HG02840 (cell line): Measurements from ENCODE around the gene FOXA3.
"Not testable (repeated sequence)": the region's sequence is repeated elsewhere in the genome, so short reads cannot be mapped to it uniquely, and the experiment has no call there.

Experiments used
- ATAC-seq: cut with Tn5 transposase; IDR thresholded peaks from one replicate; pipeline ENCODE4 v1.9.1; 2021; ENCODE audit warnings: mild to moderate bottlenecking, moderate library complexity, moderate number of reproducible peaks; ENCODE audit not compliant: unreplicated experiment, low FRiP score

FOXA3 gene

DNA sequence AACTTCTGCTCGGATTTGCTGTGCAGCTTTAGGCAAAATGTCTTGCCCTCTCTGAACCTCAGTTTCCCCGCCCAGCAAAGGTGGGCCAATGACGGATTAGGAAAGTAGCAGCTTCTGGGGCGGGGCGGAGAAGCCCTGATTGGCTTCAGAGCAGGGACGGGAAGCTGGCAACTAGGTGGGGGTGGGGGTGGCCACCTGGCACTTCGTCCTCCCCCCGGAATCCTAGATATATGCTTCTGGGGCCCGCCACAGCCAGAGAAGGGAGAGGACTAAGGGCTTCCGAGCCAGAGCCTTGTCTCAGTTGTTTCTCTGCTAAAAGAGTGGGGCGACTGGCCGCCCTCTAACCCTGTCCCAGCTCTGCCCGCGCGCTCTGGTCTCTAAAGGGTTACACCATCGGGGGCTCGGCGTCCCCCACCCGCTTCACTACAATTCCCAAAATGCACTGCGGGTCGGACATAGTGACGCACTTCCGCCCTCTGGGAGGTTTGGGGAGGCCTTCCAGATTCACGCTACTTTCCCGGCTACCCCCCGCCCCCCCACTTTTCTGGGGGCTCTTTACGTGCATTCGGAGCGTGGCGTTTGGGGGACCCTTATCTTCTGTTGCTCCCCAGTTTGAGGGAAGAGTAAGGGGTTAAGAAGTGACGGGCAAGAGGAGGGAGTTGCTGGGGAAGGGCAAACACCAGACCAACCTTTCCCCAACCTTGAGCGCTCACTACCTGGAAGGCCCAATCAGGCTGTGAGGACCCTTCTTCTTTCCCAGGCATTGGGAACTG is 22.5 kb downstream of the FOXA3 start:
- peak; percentile 40 for ATAC-seq

DNA sequence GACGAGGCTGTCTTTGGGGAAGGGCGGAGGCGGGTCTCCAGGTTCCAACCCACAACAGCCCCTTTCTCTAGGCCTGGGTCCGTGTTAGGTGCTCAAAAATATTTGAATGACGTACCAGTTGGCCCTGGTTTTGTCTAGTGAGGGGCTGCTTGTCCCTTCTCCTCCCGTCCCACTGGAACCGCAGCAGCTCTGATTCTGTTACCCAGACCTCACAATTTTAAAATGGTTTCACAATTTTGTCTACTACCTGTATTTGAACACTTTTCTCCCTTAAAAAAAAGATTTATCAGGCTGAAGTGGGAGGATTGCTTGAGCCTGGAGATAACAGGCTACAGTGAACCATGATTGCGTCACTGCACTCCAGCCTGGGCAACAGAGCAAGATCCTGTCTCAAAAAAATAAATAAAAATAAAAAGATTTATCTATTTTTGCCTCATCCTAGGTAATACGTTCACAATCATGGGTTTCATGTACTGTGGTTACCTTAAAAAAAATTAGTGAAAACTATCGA is 23.1 kb downstream of the FOXA3 start:
- ATAC-seq, result no peak

DNA sequence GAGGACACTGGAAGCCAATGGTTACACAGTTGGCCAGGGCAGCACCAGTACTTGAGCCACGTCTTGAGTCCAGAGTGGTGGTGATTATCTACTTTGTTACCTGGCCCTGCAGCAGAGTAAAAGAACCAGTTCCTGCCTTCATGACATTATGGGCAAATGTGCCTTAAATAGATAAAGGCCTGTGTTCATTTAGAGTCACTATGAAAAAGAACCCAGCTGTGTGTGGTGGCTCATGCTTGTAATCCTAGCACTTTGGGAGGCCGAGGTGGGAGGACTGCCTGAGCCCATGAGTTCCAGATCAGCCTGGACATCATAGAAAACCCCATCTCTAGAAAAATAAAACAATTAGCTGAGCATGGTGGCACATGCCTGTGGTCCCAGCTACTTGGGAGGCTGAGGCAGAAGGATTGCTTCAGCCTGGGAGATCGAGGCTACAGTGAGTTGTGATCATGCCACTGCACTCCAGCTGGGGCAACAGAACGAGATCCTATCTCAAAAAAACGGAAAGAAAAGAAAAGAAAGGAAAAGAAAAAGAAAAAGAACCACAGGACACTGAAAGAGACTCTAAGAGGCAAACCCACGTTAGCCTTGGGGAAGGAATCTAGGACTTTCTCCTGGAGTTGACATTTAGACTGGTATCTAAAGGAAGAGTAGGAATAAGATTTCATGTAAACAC is 25.2 kb downstream of the FOXA3 start:
- ATAC-seq, result no peak

DNA sequence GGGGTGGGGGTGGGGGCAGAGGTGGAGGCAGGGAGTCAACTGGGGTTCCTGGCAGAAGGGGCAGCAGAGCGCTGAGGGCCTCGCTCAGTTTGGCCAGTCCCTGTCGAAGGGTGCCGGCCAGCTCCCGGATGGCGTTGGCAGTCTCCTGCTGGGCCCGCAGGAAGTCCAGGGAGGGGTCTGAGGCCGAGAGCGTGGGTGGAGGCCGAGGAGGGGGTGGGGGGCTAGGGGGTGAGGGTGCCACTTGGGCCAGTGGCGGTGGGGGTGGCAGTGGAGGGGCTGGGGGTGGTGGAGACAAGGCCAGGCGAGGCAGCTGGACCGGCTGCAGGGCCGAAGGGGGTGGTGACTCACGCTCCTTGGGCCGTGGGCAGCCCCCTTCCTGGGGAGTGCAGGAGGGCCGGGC is 26.8 kb downstream of the FOXA3 start:
- ATAC-seq, result no peak

DNA sequence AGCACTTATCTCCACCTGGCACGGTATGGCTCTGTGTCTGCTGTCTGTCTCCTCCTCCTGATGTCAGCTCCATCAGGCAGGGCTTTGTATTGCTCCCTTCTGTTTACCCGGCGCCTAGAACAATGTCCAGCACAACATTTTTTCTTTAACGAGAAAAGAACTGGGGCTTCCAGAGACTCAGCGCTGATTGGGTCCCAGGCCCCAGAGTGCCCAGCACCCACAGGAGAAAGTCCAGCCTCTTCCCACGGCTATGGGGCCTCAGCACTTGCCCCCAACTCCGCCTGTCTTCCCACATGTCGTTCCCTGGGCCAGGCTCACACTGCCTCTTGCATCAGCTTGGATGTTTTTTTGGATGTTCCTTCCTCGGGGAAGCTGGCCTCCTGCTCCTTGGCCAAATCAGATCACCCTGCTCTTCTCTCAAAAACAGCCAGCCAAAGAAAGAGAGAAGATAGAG is 31.4 kb downstream of the FOXA3 start:
- no peak for ATAC-seq

DNA sequence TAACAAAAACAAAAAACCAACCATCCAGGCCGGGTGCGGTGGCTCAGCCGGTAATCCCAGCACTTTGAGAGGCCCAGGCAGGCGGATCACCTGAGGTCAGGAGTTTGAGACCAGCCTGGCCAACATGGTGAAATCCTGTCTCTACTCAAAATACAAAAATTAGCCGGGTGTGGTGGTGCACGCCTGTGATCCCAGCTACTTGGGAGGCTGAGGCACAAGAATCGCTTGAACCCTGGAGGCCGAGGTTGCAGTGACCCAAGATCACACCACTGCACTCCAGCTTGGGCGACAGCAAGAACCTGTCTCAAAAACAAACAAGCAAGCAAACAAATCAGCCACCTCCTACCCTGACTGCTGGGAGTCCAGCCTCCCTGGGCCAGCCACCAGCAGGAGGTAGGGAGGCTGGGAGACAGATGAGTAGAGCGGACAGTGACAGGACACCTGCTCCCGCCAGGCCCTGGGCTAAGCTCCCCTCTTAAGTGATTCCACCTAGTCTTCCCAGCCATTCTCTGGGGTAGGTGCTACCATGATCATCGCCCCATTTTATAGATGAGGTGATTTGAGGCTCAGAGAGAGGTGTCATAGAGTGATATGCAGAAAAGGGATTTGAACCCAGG is 32.0 kb downstream of the FOXA3 start:
- ATAC-seq, result not testable (repeated sequence)

DNA sequence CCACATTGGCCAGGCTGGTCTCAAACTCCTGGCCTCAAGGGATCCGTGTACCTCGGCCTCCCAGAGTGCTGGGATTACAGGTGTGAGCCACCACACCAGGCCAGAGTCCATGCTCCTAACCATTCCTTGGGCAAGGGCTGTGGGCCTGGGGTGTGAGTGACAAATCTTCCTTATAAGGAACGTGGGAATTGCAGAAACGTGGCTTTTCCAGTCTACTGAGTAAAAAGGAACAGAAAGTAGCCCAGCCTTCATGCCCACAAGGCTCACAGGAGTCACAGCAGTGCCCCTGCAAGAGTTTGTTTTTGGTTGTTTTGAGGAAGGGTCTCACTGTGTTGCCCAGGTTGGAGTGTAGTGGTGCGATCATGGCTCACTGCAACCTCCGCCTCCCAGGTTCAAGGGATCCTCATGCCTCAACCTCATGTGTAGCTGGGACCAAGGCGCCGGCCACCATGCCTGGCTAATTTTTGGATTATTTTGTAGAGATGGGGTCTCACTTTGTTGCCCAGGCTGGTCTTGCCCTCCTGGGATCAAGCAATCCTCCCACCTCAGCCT is 33.2 kb downstream of the FOXA3 start:
- no peak for ATAC-seq

DNA sequence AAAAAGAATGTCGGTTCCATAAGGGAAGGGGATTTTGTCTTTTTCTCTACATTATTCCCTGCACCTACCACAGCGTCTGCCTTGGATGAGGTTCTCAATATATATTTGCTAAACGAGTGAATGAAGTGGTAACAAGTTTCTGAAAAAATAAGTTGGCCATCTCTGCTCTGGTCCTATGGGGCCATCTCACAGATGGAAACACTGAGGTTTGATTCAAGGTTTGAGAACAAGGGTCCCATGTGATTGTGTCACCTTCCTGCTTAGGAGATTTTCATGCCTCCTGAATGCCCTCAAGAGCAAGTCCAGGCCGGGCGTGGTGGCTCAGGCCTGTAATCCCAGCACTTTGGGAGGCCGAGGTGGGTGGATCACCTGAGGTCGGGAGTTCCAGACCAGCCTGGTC is 35.1 kb downstream of the FOXA3 start:
- no peak for ATAC-seq

DNA sequence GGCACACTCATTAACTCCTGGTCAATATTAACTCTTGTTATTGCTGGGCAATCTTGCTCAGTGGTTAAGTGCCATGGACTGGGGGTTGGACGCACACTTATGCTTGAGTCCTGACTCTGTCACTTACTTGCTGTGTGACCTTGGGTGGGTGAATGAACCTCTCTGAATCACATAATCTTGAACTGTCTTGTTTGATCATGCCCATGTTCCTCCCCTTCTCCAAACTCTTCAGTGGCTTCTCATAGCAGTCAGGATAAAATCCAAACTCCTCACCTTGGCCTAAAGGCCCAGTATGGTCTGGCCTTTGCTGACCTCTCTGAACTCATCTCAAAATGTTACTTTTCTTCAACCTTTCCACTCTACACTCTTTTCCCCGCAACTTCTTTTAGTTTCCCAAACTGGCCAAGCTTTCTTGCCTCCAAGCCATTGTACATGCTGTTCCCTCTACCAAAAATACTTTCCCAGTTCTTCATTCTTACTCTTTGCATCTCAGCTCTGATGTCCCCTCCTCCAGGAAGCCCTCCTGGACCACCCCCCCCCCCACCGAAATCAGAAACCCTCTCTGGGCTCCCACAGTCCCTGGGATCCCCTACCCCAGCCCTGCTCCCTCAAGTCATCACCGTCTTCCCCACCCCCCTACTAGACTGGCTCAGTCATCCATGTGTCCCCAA is 35.9 kb downstream of the FOXA3 start:
- ATAC-seq, result no peak

DNA sequence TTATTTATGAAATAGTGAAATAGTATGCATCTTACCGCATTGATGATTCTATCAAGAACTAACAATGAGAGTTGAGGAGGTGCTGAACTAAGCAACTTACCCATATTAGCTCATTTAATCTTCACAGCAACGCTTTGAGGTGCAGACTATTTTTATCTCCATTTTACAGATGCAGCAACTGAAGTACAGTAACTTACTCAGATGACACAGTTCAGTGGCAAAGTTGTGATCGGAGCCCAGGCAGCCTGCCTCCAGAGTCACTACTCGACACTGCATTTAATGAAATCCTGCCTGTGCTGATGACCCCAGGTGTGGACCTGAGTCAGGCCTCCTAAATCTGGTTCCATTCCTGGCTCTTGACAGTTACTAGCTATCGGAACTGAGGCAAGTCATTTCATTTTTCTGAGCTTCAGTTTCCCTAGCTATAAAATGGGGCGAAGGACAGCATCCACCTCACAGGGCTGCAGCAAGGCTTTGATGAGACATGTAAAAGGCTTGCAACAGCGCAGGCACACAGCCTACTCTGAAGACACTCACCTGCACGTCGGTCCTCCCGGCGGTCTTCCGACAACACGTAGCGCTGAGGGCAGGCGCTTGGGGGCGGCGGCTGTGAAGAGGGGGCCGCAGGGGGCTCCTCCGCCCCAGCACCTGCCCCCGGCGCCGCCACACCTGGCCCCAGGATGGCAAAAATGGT is 36.8 kb downstream of the FOXA3 start:
- ATAC-seq, result no peak

DNA sequence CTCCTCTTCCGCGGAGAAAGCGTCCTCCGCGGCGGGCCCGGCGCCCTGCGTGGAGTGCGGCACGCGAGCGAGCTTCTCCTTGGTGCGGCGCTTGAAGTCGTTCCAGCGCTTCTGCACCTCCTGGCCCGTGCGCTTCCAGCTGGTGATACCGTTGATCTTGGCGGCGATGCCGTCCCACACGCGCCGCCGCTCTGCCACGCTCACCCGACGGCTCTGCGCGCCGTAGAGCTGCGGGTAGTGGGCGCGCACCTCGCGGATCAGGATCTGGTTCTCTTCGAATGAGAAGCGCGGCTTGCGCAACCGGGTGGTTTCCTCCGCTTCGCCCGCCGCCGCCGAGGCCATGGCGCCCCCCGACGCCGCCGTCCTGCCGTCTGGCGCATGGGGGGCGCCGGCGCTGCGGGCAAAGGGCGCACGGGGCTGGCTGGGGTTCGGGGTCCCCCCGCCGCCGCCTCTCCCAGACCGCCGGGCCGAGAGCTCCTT is 37.3 kb downstream of the FOXA3 start:
- no peak for ATAC-seq

DNA sequence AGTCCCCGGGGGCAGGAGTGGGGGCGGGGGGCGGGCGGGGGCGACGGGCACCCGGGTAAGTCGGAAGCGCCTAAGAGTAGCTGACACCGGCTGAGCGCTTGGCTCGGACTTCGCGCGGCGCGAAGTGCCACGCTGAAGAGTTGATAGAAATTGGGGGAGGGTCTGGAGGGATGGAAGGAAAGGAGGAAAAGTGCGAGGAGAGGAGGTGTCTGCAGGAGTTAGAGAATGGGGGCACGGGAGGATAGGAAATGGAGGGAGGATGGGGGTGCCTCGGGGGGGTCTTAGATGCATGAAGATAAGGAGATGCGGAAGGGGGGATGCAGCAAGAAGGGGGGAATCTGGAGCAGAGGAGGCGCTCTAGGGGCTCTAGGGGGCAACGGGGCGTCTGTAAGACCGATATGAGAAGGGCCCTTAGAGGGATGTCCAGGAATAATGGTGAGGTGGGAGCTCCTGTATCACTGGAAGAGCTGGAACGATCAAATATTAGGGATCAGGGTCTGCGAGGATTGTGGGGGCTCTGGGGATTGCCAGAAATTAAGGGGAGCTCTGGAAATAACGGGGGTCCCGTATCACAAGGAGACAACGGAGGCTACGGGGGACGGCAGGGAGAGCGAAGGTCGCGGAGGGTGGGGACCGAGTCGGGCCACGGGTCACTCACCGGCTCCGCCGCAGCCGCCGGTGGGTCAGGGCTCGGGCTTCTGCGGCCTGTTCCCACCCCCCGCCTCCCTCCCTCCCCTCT is 38.0 kb downstream of the FOXA3 start, which contains the start of gene MYPOP:
MYPOP (minus strand) TSS at position 702 of the 739 bp plus-strand sequence. CDS start 840 bp downstream, outside the sequence.
- no peak for ATAC-seq

DNA sequence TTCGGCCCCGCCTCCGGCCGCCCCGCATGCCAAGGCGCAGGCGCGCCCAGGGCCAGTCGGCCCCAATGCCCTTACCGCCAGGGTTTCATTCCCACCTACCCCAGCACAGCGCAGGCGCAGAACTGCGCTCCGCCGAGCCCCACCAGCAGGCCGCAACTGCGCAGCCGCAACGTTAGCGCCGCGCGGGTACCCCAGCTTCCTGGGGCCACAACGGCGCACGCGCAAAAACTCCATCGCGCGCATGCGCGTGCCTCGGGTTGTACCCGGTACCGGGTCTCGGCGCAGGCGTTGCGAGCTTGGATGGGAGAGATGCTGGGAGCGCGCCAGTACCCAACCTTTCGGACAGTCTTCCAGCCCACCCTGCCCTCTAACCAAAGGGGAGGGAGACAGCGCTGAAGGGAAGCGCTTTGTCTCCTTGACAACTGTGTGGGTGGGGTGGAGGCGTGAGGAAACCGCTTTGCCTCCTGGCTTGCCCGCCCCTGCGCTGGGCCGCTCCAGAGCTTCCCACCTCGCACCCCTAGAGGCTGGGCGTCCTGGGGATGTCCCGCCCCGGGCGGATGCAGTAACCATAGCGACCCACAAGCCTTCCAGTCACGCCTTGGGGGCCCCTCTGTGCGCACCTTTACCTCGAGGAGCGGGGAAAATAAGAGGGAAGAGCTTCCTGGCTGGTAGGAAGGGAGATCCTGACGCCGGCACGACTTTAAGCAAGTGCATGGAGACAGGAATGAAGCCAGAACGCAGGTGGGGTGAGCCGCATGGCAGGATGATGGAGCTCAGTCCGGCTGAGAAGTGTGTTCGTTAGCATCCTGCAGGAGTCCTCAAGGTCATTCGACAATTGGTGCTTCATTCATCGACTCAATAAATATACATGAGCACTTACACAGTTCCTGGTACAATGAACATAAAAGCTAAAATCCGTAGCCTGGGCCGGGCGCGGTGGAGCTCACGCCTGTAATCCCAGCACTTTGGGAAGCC is 38.8 kb downstream of the FOXA3 start:
- peak; percentile 89 for ATAC-seq

DNA sequence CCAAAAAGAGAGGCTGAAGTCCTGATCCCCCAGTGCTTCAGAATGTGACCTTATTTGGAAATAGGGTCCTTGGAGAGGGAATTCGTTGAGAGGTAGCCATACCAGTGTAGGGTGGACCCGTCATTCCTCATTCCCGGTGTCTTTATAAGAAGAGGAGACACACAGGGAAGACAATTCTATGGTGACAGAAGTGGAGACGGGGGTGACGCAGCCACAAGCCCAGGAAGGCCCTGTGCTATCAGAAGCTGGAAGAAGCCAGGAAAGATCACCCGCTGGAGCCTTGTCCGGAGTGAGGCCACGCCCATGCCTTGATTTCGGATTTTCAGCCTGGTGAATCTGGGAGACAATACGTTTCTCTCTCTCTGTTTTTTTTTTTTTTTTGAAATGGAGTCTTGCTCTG is 40.9 kb downstream of the FOXA3 start:
- ATAC-seq, result no peak

DNA sequence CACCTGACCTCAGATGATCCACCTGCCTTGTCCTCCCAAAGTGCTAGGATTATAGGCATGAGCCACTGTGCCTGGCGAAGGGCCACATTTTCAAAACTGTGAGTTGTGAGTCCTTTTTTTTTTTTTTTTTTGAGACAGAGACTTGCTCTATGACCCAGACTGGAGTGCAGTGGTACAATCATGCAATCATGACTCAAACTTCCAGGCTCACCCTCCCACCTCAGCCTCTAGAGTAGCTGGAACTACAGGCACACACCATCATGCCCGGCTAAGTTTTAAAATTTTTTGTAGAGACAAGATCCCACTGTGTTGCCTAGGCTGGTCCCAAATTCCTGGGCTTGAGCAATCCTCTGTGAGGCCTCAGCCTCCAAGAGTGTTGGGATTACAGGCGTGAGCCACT is 42.1 kb downstream of the FOXA3 start:
- no peak for ATAC-seq

DNA sequence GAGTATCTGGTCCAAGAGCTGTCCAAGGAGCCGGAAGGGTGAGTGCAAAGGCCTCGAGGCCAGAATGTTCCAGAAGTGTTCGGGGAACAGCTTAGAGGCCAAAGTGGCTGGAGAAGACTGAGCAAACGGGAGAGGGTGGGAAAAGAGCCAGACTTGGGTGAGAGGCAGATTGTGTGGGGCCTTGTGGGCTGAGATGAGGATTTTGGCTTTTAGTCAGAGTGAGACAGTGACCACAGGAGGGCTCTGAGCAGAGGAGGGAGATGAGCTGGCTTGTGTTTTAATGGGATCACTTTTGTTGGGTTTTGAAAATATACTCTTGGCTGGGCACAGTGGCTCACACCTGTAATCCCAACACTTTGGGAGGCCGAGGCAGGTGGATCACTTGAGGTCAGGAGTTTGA is 44.8 kb downstream of the FOXA3 start:
- no peak for ATAC-seq

DNA sequence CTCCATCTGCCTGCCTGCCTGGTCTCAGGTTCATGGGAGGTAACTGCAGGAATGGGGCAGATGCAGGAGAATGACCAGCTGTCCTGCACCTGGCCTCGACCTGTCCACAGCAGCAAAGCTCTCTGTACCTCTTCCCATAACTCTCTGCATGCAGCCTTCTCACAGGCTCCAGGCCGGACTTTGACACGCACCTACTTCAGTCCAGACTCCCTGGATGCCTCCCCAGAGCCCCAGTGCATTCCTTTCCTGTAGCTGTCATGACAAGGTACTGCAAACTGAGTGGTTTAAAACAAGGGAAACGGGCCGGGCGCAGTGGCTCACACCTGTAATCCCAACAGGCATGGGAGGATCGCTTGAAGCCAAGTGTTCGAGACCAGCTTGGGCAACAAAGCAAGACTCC is 47.2 kb downstream of the FOXA3 start:
- no peak for ATAC-seq
